NB4 (cell line): ENCODE results near the gene SELENOT.

Experiments
- DNase-seq: peaks from one replicate; pipeline ENCODE4 v3.0.0; 2010; ENCODE audit warnings: low read depth
- H3K4me3 ChIP-seq: one replicate; pipeline ENCODE4 v1.5.1; 2011; ENCODE audit warnings: mild to moderate bottlenecking, low read depth, low read length, moderate library complexity
- CTCF ChIP-seq: IDR thresholded peaks from one replicate; pipeline ENCODE4 v1.5.1; 2012; ENCODE audit warnings: low read depth, low read length
- MYC ChIP-seq: IDR thresholded peaks from 2 replicates; pipeline ENCODE4 v1.6.1; 2011; ENCODE audit warnings: low read depth, low read length
- POLR2A ChIP-seq: IDR thresholded peaks from 2 replicates; pipeline ENCODE4 v1.6.1; 2011; ENCODE audit warnings: mild to moderate bottlenecking; ENCODE audit not compliant: insufficient read length; ENCODE audit errors: extremely low read depth
- TF ChIP-seq, protein P1 (sequence below): IDR thresholded peaks from 2 replicates; pipeline ENCODE4 v1.6.1; 2011; ENCODE audit warnings: low read depth, low read length

SELENOT gene

DNA sequence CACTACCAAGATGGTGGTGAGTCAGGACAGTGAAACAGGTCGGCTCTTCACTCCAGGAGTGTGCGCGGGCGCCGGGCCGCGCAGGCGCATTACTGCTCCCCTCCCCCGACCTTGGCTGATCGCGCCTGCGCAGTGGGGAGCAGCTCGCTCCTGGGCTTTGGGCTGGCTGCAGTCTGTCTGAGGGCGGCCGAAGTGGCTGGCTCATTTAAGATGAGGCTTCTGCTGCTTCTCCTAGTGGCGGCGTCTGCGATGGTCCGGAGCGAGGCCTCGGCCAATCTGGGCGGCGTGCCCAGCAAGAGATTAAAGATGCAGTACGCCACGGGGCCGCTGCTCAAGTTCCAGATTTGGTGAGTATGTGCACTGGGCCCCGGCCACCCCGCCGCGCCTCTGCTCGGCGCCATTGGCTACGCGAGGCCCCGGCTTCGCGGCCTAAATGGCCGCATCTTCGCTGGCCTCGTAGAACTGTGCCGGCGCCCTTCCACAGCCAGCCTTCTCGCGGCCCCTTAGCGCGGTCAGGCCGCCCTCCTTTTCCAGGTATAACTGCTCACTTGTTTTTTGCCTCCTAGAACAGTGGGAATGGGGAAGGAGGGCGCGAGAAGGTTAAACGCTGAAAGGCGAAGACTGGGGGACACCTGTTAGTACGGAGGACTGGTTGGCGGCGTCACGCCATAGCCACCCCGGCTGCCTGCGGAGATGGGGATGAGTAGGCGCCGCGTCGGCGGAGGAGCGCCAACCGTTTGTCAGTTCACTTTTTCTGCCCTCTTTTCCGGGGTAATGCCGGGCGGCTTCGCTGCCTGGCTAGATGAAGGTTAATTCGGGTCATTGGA, at the start of gene SELENOT:
Gene SELENOT (plus strand): TSS at position 169 of the 827 bp plus-strand sequence. CDS start 42 bp downstream, at position 211.
- H3K4me3 ChIP-seq: peak within 1 kb of the TSS; percentile 85
- peak; percentile 94 for DNase-seq
- no peak for TF ChIP-seq CTCF
- TF ChIP-seq POLR2A: peak; percentile 98
- TF ChIP-seq, protein P1, sequence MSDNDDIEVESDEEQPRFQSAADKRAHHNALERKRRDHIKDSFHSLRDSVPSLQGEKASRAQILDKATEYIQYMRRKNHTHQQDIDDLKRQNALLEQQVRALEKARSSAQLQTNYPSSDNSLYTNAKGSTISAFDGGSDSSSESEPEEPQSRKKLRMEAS: peak; percentile 67; the same call in 1 of the 2 replicates
- TF ChIP-seq MYC: peak; percentile 55; the same call in 1 of the 2 replicates

- TF ChIP-seq CTCF (no peak), POLR2A (no peak), MYC (no peak)
- TF ChIP-seq, protein P1: no peak
- DNase-seq: no peak
- no peak overlapping the region for H3K4me3 ChIP-seq
Measured at GRCh38 chr3:150555859-150556436, 47.2 kb upstream of the SELENOT start.

DNA sequence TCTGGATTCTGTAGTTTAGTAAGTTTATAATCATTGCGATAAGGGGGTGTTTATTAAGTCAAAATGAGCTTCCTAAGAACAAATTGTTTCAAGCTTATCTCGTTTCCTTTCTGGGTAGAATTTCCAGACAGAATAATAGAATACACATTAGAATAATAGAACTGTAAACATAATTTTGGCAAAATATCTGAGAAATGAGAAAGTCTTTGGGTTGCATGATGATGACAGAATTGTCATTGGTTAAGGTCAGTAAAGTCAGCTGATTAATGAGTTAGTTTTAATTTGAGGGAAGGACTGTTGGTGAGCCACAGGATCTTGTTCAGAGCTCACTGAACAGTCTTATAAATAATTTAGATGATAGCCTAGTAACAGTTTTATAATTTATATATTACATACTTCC, 46.3 kb upstream of the SELENOT start:
- no peak for DNase-seq
- no peak overlapping the region for H3K4me3 ChIP-seq
- TF ChIP-seq POLR2A: no peak
- no peak for TF ChIP-seq CTCF
- no peak for TF ChIP-seq MYC
- TF ChIP-seq, protein P1: no peak

- no peak overlapping the region for H3K4me3 ChIP-seq
- no peak for DNase-seq
- no peak for TF ChIP-seq POLR2A
- TF ChIP-seq, protein P1: no peak
- no peak for TF ChIP-seq CTCF
- no peak for TF ChIP-seq MYC
Measured at GRCh38 chr3:150557725-150558124, 45.4 kb upstream of the SELENOT start.

DNA sequence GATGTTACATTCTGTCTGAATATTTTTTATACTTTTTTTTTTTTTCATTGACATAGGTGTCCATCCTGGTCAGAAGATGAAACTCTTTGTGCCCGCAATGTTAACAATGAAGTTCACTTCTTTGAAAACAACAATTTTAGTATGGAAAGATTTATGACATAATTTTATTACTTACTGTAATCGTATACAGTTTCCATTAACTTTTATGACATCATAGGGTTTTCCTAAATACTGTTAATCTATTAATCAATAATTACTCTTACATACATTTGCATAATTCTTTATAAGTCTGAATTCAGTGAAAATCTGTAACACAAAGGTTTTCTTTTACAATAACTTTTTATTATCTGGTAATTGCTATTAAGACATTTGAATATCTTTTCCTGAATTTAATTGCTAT, 38.9 kb upstream of the SELENOT start:
- H3K4me3 ChIP-seq: no peak overlapping the region
- no peak for DNase-seq
- TF ChIP-seq MYC: no peak
- no peak for TF ChIP-seq CTCF
- TF ChIP-seq, protein P1: no peak
- TF ChIP-seq POLR2A: no peak
